Osteocyte (in vitro differentiated cells): ENCODE results near the gene GBP5. TPM values are rescaled to one million over a fixed set of nuclear protein-coding genes. Genes with fewer than 3 reads are reported as not detected.

Experiments
- DNase-seq: peaks from one replicate; pipeline ENCODE4 v3.0.0; 2021; ENCODE audit warnings: mixed read lengths; ENCODE audit not compliant: unreplicated experiment; ENCODE audit errors: extremely low spot score
- H3K27ac Mint-ChIP-seq: one replicate; pipeline ENCODE4 v1.8.0; 2021; ENCODE audit warnings: mild to moderate bottlenecking, mixed read lengths; ENCODE audit not compliant: unreplicated experiment
- H3K27me3 Mint-ChIP-seq: one replicate; pipeline ENCODE4 v1.8.0; 2021; ENCODE audit warnings: mixed read lengths; ENCODE audit not compliant: unreplicated experiment
- H3K36me3 Mint-ChIP-seq: one replicate; pipeline ENCODE4 v1.8.0; 2021; ENCODE audit warnings: mixed read lengths; ENCODE audit not compliant: unreplicated experiment
- H3K4me1 Mint-ChIP-seq: one replicate; pipeline ENCODE4 v1.8.0; 2021; ENCODE audit warnings: mixed read lengths; ENCODE audit not compliant: unreplicated experiment
- H3K4me3 Mint-ChIP-seq: one replicate; pipeline ENCODE4 v1.8.0; 2021; ENCODE audit warnings: mild to moderate bottlenecking, moderate library complexity, mixed read lengths; ENCODE audit not compliant: unreplicated experiment
- H3K9me3 Mint-ChIP-seq: one replicate; pipeline ENCODE4 v1.8.0; 2021; ENCODE audit warnings: mixed read lengths; ENCODE audit not compliant: unreplicated experiment
- CTCF ChIP-seq: fragments of 200-600 bp; sonication (generic); IDR thresholded peaks from 2 replicates; pipeline ENCODE4 v1.5.0; 2021; ENCODE audit warnings: antibody characterized with exemption, mild to moderate bottlenecking, moderate library complexity
- total RNA-seq: library from RNA; stranded (reverse); gene quantifications from 2 replicates; pipeline ENCODE4 v1.2.1, GENCODE V29; 2021

GBP5 gene
- total RNA-seq, 1 donor from 2014 or later = not detected

GRCh38 chr1:89280766-89281165 lies 8.1 kb upstream of the GBP5 start:
- Mint-ChIP-seq H3K4me3 (no peak overlapping the region), H3K9me3 (peaks cover 3% of the 10 kb centered on the region), H3K36me3 (no peaks in the 10 kb centered on the region), H3K4me1 (no peaks in the 10 kb centered on the region), H3K27ac (no peak overlapping the region), H3K27me3 (no peaks in the 10 kb centered on the region)
- no peak for TF ChIP-seq CTCF
- DNase-seq = no peak

- H3K27ac Mint-ChIP-seq = no peak overlapping the region
- no peak for TF ChIP-seq CTCF
- H3K4me3 Mint-ChIP-seq = no peak overlapping the region
- peaks cover 3% of the 10 kb centered on the region for H3K9me3 Mint-ChIP-seq
- no peaks in the 10 kb centered on the region for H3K4me1 Mint-ChIP-seq
- no peak for DNase-seq
- no peaks in the 10 kb centered on the region for H3K36me3 Mint-ChIP-seq
- no peaks in the 10 kb centered on the region for H3K27me3 Mint-ChIP-seq
Observed at GRCh38 chr1:89279011-89279466, 6.4 kb upstream of the GBP5 start.

GRCh38 chr1:89277725-89278124 lies 5.1 kb upstream of the GBP5 start:
- Mint-ChIP-seq H3K9me3 (no peaks in the 10 kb centered on the region), H3K4me1 (no peaks in the 10 kb centered on the region), H3K4me3 (no peak overlapping the region), H3K27me3 (no peaks in the 10 kb centered on the region), H3K36me3 (no peaks in the 10 kb centered on the region), H3K27ac (no peak overlapping the region)
- no peak for DNase-seq
- TF ChIP-seq CTCF = no peak

- no peaks in the 10 kb centered on the region for H3K4me1 Mint-ChIP-seq
- DNase-seq = no peak
- no peak for TF ChIP-seq CTCF
- H3K36me3 Mint-ChIP-seq = no peaks in the 10 kb centered on the region
- H3K27ac Mint-ChIP-seq = no peak overlapping the region
- H3K27me3 Mint-ChIP-seq = no peaks in the 10 kb centered on the region
- H3K4me3 Mint-ChIP-seq = no peak overlapping the region
- no peaks in the 10 kb centered on the region for H3K9me3 Mint-ChIP-seq
Observed at GRCh38 chr1:89276690-89277089, 4.0 kb upstream of the GBP5 start.

- H3K27ac Mint-ChIP-seq = no peak overlapping the region
- H3K4me3 Mint-ChIP-seq = no peak overlapping the region
- H3K36me3 Mint-ChIP-seq = no peaks in the 10 kb centered on the region
- no peak for TF ChIP-seq CTCF
- no peaks in the 10 kb centered on the region for H3K9me3 Mint-ChIP-seq
- no peaks in the 10 kb centered on the region for H3K4me1 Mint-ChIP-seq
- no peaks in the 10 kb centered on the region for H3K27me3 Mint-ChIP-seq
- no peak for DNase-seq
Observed at GRCh38 chr1:89274411-89274857, 1.8 kb upstream of the GBP5 start.
